GM18907 (cell line): ENCODE data around the gene TRHDE.

Source experiments
- ATAC-seq: cut with Tn5 transposase; IDR thresholded peaks from one replicate; pipeline ENCODE4 v1.9.1; 2021; ENCODE audit warnings: mild to moderate bottlenecking, moderate library complexity; ENCODE audit not compliant: unreplicated experiment

Gene TRHDE

GRCh38 chr12:72272731-72273498 lies 745 bp downstream of the TRHDE start:
- no peak for ATAC-seq

DNA sequence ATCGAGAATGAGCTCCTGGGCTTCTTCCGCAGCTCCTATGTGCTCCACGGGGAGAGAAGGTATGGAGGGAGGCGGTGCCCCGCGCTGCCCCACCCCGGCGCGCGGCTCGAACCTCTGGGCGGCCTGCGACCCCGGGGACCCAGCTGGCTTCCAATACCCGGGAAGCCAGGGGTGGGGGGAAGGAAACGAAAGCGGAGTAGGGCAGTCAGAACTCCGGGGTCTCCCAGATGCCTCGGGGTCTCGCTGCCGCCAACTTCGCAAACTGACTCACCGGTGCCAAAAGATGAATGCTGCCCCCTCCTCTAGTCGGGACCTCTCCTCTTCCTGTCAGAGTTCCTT lies 1.3 kb downstream of the TRHDE start:
- no peak for ATAC-seq

GRCh38 chr12:72273851-72274351 lies 1.7 kb downstream of the TRHDE start:
- no peak for ATAC-seq

DNA sequence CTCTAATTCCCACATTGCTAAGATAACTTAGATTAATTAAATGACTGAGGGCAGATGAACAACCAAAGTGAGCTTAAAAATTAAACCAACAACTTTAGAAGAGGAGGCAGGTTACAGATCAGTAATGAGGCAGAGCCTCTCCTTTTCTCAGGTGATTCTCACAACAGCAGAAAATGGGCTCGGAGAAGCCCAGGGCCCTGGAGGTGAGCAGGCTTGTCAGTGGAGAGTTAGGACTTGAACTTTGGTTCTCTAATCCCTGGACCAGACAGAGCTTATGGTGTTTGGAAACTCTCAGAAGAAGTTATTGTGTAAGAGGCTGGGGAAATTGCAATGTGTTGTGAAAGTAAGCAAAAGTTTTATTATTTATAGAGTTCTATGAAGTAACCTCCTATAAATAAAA lies 2.8 kb downstream of the TRHDE start:
- no peak for ATAC-seq

GRCh38 chr12:72275526-72275925 lies 3.4 kb downstream of the TRHDE start:
- ATAC-seq = no peak

GRCh38 chr12:72276181-72276805 lies 4.1 kb downstream of the TRHDE start:
- ATAC-seq = no peak

DNA sequence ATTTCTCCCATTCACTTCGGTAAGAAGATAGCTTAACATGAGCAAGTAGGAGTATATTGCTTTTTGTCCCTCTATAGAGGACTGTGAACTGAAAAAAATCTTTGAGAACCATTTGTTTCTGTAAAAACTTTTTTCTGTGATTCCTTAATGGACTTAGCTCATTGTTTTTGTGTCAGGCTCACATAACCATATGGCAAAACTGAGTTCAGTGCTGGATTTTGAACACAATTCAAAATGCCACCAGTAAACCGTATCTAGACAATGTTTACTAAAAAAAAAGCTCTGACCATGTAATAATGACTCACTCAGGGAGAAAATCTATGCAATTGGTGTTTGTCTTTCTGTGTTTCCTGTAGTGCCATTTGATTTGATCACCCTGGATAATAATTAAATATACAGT lies 5.2 kb downstream of the TRHDE start:
- no peak for ATAC-seq

DNA sequence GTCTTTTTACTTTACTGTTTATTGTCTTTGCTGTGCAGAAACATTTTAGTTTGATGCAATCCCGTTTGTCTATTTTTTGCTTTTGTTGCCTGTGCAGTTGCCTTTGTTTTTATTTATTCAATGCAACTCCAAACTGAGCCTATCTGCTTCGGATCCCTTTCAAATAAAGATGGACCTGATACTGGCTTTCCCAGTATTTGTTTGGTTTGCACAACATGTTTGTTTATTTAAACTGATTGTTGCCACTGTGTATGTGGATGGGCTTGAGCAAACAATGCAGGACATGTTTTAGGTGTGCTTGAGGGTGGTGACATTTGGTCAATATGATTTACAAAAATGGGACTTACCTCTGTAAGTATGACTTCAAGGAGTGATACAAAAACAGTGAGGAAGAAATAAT lies 6.7 kb downstream of the TRHDE start:
- no peak for ATAC-seq

DNA sequence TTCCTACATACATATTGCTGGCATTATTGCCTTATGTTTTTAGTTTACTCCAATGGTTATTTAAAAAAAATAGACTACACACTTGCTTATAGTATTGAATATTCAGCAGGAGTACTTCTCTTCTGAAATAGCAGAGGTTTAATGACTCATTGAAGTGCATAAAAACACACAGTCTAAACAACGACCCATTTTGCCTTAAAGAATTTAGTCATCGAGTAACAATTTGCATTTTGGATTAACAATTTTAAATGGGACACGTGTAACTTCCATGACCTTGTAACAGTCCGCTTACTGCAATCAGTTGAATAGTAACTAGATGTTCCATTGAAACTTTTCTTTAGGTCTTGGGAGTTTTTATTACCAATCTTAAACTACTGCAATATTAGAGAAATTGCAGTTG lies 9.0 kb downstream of the TRHDE start:
- ATAC-seq = no peak

GRCh38 chr12:72282721-72283120 lies 10.6 kb downstream of the TRHDE start:
- no peak for ATAC-seq

DNA sequence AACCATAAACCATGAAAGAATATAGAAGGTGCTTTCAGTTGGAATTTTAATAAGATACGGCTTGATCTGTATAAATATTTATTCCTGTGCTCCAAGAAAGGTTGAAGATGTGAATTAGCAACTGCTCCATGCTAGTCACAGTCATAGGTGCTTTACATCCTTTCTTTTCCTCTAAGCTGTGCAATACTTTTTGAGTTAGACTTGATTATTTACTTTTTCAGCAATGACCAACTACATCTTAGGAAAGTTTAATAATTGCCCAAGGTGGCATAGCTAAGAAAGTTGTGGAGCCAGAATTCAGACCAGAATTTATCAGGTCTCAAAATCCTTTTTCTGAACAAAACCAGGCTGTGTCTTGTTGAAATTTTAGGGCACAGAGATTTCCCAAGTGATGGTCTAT lies 13.7 kb downstream of the TRHDE start:
- ATAC-seq = no peak

- ATAC-seq = no peak
Observed at GRCh38 chr12:72286526-72286925, 14.4 kb downstream of the TRHDE start.

- no peak for ATAC-seq
Observed at GRCh38 chr12:72288436-72288835, 16.3 kb downstream of the TRHDE start.

DNA sequence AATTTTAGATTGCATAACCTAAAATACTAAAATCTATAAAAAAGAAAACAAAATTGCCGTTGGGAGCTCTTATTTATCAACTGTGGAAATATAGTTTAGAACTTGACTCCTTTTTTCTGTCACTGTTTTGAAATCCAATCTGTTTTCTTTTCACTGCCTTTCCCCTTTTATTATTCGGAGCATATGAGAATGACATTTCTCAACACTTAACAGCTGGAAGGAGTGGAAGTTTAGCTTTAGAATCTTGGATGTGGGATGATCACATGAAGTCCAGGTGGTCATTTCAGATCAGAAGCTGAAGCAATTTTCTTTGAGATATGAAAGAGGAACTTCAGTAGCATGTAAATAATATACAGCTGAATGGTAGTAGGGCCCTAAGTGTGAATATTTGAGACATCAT lies 16.7 kb downstream of the TRHDE start:
- no peak for ATAC-seq

DNA sequence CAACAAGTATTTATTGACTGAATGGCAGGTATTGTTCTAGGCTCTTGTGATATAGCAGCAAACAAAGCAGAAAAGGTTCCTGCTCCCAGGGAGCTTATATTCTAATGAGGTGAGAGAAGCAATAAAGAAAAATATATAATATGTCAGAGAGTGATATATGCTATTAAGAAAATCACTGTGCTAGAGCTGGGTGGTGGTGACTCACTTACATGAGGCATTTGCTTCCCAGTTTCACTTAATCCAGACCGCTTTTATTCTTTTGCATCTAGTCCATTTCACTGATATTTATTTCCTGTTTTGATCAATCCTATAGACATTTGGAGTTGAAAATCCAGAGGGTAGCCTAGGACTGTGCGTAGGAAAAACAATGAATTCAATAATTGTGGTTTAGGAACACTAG lies 17.5 kb downstream of the TRHDE start:
- ATAC-seq = no peak

DNA sequence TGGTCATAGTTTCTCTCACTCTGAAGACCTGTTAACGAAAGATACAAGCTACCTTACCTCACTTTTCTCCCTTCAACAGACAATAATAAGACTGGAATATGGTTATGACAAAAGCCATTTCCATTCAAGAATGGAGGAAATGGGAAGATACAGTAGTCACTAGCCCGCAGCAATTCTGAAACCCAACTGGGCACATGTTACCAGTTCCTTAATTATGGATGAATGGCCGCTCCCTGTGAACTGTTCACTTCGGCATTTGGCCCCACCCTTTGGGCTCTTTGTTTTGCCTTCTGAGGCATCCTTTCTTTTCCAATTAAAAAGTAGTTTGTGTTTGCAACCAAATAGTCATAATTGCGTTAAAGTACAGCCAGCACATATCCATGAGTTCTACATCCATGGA lies 19.0 kb downstream of the TRHDE start:
- ATAC-seq = no peak

GRCh38 chr12:72293701-72294100 lies 21.5 kb downstream of the TRHDE start:
- no peak for ATAC-seq

DNA sequence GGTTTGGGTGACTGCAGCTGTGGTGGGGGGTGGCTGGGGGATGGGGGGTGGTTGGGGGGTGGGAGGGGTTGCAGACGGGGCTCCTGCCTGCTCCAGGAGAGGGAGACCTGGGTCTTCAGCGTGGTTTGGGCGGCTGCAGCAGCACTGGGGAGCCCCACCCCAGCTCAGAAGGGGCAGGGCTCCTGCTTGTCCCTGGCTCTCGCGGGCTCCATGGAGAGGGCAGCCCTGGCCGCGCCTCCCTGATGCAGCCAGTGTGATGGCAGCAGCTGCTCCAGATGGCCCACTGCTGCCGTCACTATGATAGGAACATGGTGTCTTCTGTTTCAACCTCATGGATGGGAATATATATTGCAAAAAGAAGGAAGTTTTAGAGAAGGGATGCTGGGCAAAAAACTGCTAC lies 22.9 kb downstream of the TRHDE start:
- no peak for ATAC-seq

GRCh38 chr12:72295744-72296143 lies 23.6 kb downstream of the TRHDE start:
- ATAC-seq = no peak

GRCh38 chr12:72296389-72296788 lies 24.2 kb downstream of the TRHDE start:
- ATAC-seq = no peak

- no peak for ATAC-seq
Observed at GRCh38 chr12:72297666-72298065, 25.5 kb downstream of the TRHDE start.

DNA sequence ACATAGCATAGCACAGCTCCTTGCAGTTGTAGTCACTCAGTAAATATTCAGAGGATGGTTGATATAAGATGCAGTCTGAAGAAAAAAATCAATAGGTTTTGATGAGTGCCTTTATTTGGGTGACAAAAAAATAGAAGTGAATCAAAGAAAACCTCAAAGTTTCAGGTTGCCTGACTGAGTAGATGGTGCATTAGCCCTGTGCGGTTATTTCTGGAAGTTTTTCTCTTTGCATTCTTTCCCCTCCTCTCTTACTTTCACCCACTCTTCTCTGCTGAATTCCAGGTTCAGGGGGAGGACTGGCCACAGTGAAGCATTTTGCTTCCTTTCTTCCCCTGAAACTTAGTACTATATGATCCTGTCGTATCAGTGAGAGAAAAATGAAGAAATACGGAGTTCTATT lies 28.6 kb downstream of the TRHDE start:
- ATAC-seq = no peak

GRCh38 chr12:72304751-72305150 lies 32.6 kb downstream of the TRHDE start:
- ATAC-seq = no peak
